Ishikawa (cell line): ENCODE measurements around the gene FOXO3.

Experiments
- CEBPB ChIP-seq: IDR thresholded peaks from 2 replicates; pipeline ENCODE4 v1.6.1; 2012
- CREB1 ChIP-seq: IDR thresholded peaks from 2 replicates; pipeline ENCODE4 v1.6.1; 2012; ENCODE audit warnings: low read depth
- EGR1 ChIP-seq: IDR thresholded peaks from 2 replicates; pipeline ENCODE4 v1.6.1; 2012
- EP300 ChIP-seq: IDR thresholded peaks from 2 replicates; pipeline ENCODE4 v1.6.1; 2012; ENCODE audit warnings: borderline replicate concordance
- MAX ChIP-seq: IDR thresholded peaks from 2 replicates; pipeline ENCODE4 v1.6.1; 2012
- NFIC ChIP-seq: IDR thresholded peaks from 2 replicates; pipeline ENCODE4 v1.6.1; 2012
- RAD21 ChIP-seq: IDR thresholded peaks from 2 replicates; pipeline ENCODE4 v1.6.1; 2012; ENCODE audit warnings: low read depth
- TAF1 ChIP-seq: IDR thresholded peaks from 2 replicates; pipeline ENCODE4 v1.6.1; 2012; ENCODE audit warnings: low read depth, mild to moderate bottlenecking
- TF ChIP-seq, protein P1 (sequence below): IDR thresholded peaks from 2 replicates; pipeline ENCODE4 v1.6.1; 2012; ENCODE audit warnings: low read depth, mild to moderate bottlenecking

- TF ChIP-seq MAX, result no peak
- TF ChIP-seq, protein P1, sequence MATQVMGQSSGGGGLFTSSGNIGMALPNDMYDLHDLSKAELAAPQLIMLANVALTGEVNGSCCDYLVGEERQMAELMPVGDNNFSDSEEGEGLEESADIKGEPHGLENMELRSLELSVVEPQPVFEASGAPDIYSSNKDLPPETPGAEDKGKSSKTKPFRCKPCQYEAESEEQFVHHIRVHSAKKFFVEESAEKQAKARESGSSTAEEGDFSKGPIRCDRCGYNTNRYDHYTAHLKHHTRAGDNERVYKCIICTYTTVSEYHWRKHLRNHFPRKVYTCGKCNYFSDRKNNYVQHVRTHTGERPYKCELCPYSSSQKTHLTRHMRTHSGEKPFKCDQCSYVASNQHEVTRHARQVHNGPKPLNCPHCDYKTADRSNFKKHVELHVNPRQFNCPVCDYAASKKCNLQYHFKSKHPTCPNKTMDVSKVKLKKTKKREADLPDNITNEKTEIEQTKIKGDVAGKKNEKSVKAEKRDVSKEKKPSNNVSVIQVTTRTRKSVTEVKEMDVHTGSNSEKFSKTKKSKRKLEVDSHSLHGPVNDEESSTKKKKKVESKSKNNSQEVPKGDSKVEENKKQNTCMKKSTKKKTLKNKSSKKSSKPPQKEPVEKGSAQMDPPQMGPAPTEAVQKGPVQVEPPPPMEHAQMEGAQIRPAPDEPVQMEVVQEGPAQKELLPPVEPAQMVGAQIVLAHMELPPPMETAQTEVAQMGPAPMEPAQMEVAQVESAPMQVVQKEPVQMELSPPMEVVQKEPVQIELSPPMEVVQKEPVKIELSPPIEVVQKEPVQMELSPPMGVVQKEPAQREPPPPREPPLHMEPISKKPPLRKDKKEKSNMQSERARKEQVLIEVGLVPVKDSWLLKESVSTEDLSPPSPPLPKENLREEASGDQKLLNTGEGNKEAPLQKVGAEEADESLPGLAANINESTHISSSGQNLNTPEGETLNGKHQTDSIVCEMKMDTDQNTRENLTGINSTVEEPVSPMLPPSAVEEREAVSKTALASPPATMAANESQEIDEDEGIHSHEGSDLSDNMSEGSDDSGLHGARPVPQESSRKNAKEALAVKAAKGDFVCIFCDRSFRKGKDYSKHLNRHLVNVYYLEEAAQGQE, result no peak
- no peak for TF ChIP-seq TAF1
- no peak for TF ChIP-seq NFIC
- no peak for TF ChIP-seq CEBPB
- TF ChIP-seq RAD21, result no peak
- no peak for TF ChIP-seq CREB1
- TF ChIP-seq EP300, result no peak
- no peak for TF ChIP-seq EGR1
Measured at GRCh38 chr6:108546079-108547049, 14.4 kb upstream of the FOXO3 start.
